HepG2 (cell line): ENCODE measurements around the gene GTF3C5. TPM values are rescaled to one million over a fixed set of nuclear protein-coding genes. Genes with fewer than 3 reads are reported as not detected.

Experiments
- GATAD2A ChIP-seq: IDR thresholded peaks from 2 replicates; pipeline ENCODE4 v1.6.1; 2016
- GLI4 ChIP-seq: sonication (generic); formaldehyde crosslinking; IDR thresholded peaks from 2 replicates; pipeline ENCODE4 v1.5.1; 2020; ENCODE audit warnings: missing genetic modification reagents, mild to moderate bottlenecking, moderate library complexity, borderline replicate concordance
- HNRNPL ChIP-seq: fragments of 200-400 bp; formaldehyde crosslinking; IDR thresholded peaks from 2 replicates; pipeline ENCODE4 v1.6.1; 2017; ENCODE audit warnings: mild to moderate bottlenecking, low read depth, low read length
- PRMT3 ChIP-seq: sonication (generic); formaldehyde crosslinking; IDR thresholded peaks from 2 replicates; pipeline ENCODE4 v1.8.1; 2022; ENCODE audit warnings: low read depth, mild to moderate bottlenecking, moderate library complexity, missing genetic modification reagents, borderline replicate concordance
- RBFOX2 ChIP-seq: fragments of 200-400 bp; formaldehyde crosslinking; IDR thresholded peaks from 2 replicates; pipeline ENCODE4 v1.6.1; 2017; ENCODE audit warnings: low read depth, mild to moderate bottlenecking, low read length
- SIX4 ChIP-seq: sonication (generic); formaldehyde crosslinking; IDR thresholded peaks from 2 replicates; pipeline ENCODE4 v1.4.0; 2020; ENCODE audit warnings: missing genetic modification reagents
- SMAD9 ChIP-seq: sonication (generic); formaldehyde crosslinking; IDR thresholded peaks from 2 replicates; pipeline ENCODE4 v1.5.1; 2020; ENCODE audit warnings: mild to moderate bottlenecking, missing genetic modification reagents
- SMC3 ChIP-seq: IDR thresholded peaks from 2 replicates; pipeline ENCODE4 v1.6.1; 2011; ENCODE audit warnings: low read length, improper control_type of control experiment
- SNAPC2 ChIP-seq: sonication (generic); formaldehyde crosslinking; IDR thresholded peaks from 2 replicates; pipeline ENCODE4 v1.8.1; 2022; ENCODE audit warnings: mild to moderate bottlenecking, missing genetic modification reagents
- TERF1 ChIP-seq: sonication (generic); formaldehyde crosslinking; IDR thresholded peaks from 2 replicates; pipeline ENCODE4 v1.8.0; 2022; ENCODE audit warnings: mild to moderate bottlenecking, missing genetic modification reagents, moderate library complexity
- ZBTB43 ChIP-seq: sonication (generic); formaldehyde crosslinking; conservative IDR thresholded peaks from 2 replicates; pipeline ENCODE4 v1.4.0; 2020; ENCODE audit warnings: missing genetic modification reagents
- ZFP41 ChIP-seq: sonication (generic); formaldehyde crosslinking; IDR thresholded peaks from 2 replicates; pipeline ENCODE4 v1.4.0; 2020; ENCODE audit warnings: mild to moderate bottlenecking, missing genetic modification reagents, borderline replicate concordance
- ZNF142 ChIP-seq: sonication (generic); formaldehyde crosslinking; IDR thresholded peaks from 2 replicates; pipeline ENCODE4 v1.4.0; 2020; ENCODE audit warnings: missing genetic modification reagents
- ZNF205 ChIP-seq: IDR thresholded peaks from 2 replicates; pipeline ENCODE4 v1.6.1; 2018; ENCODE audit warnings: missing biosample characterization, missing genetic modification reagents
- ZNF687 ChIP-seq: sonication (generic); formaldehyde crosslinking; IDR thresholded peaks from 2 replicates; pipeline ENCODE4 v1.5.1; 2020; ENCODE audit warnings: mild to moderate bottlenecking, missing genetic modification reagents, moderate library complexity
- ZNF7 ChIP-seq: IDR thresholded peaks from 2 replicates; pipeline ENCODE4 v1.6.1; 2016; ENCODE audit warnings: missing biosample characterization, missing genetic modification reagents
- ZNF788 ChIP-seq: sonication (generic); formaldehyde crosslinking; IDR thresholded peaks from 2 replicates; pipeline ENCODE4 v1.5.0; 2020; ENCODE audit warnings: mild to moderate bottlenecking, missing genetic modification reagents, borderline replicate concordance
- polyA plus RNA-seq, 8 experiments: library from polyadenylated mRNA; depleted of rRNA in 3 of 8; stranded (reverse) in 7 of 8; unstranded in 1 of 8; fragments of >200 nt; fragmentation: Illumina TruSeq in 4 of 8; extraction: Trizol in 4 of 8; gene quantifications; 2 replicates each; pipeline versions ENCODE4 v1.2.1 to v1.2.3, GENCODE V29; 2011 to 2016; ENCODE audit warnings: low read depth in 4 of 8, missing spikeins in 1 of 8, mixed read lengths in 1 of 8; ENCODE audit not compliant: insufficient read depth in 1 of 8
- total RNA-seq, 5 experiments: library from RNA; depleted of rRNA; stranded (reverse); fragments of >200 nt; fragmentation: Illumina TruSeq; extraction: Trizol; gene quantifications; 2 replicates each; pipeline ENCODE4 v1.2.3, GENCODE V29; 2016; ENCODE audit warnings: low read depth in 1 of 5

Gene GTF3C5
- total and polyA plus RNA-seq, 2 of the 13 experiments (the other 11 are each of a cell fraction or from before 2014, with no cell fraction given): 66.9 to 92.6 TPM

GRCh38 chr9:132982458-132982857, 48.3 kb upstream of the GTF3C5 start (continued):
- TF ChIP-seq ZNF142 (CRISPR knock-in tag): no peak
- TF ChIP-seq SIX4: no peak
- TF ChIP-seq ZNF7: no peak
- no peak for TF ChIP-seq HNRNPL
- TF ChIP-seq ZFP41 (CRISPR knock-in tag): no peak
- TF ChIP-seq TERF1 (CRISPR knock-in tag): no peak
- TF ChIP-seq ZNF687: peak; percentile 27; the same call in 1 of the 2 replicates
- no peak for TF ChIP-seq SNAPC2 (CRISPR knock-in tag)
- TF ChIP-seq SMAD9 (CRISPR knock-in tag): no peak
- no peak for TF ChIP-seq PRMT3 (CRISPR knock-in tag)
- TF ChIP-seq ZNF788 (CRISPR knock-in tag): no peak
- TF ChIP-seq GLI4 (CRISPR knock-in tag): no peak
- TF ChIP-seq RBFOX2: no peak
- TF ChIP-seq ZNF205 (CRISPR knock-in tag): no peak
- TF ChIP-seq SMC3: no peak
- TF ChIP-seq GATAD2A (CRISPR knock-in tag): no peak
- no peak for TF ChIP-seq ZBTB43 (CRISPR knock-in tag)
